MM.1S (cell line): Measurements from ENCODE around the gene MAP2K3.

Experiments
- DNase-seq: peaks from one replicate; pipeline ENCODE4 v3.0.0-alpha.2; 2015
- H2AFZ ChIP-seq: fragments of 300-600 bp; sonication (generic); 2 replicates; pipeline ENCODE4 v1.6.0; 2016; ENCODE audit warnings: antibody characterized with exemption, low read length
- H3F3A ChIP-seq: fragments of 300-600 bp; sonication (generic); 2 replicates; pipeline ENCODE4 v1.6.1; 2016; ENCODE audit warnings: mild to moderate bottlenecking, antibody characterized with exemption, low read length, moderate library complexity, mixed read lengths; ENCODE audit not compliant: insufficient read depth
- H3K27ac ChIP-seq: fragments of 300-600 bp; sonication (generic); 2 replicates; pipeline ENCODE4 v1.5.1; 2016; ENCODE audit warnings: mild to moderate bottlenecking, low read length
- H3K27me3 ChIP-seq: fragments of 300-600 bp; sonication (generic); replicated peaks from 2 replicates; pipeline ENCODE4 v1.6.0; 2016; ENCODE audit warnings: low read length; ENCODE audit not compliant: insufficient read depth
- H3K36me3 ChIP-seq: fragments of 300-600 bp; sonication (generic); replicated peaks from 2 replicates; pipeline ENCODE4 v1.6.1; 2016; ENCODE audit warnings: mild to moderate bottlenecking, low read length, mixed read lengths; ENCODE audit not compliant: insufficient read depth
- H3K4me1 ChIP-seq: fragments of 300-600 bp; sonication (generic); 2 replicates; pipeline ENCODE4 v1.6.1; 2016; ENCODE audit warnings: low read length, mixed read lengths
- H3K4me2 ChIP-seq: fragments of 300-600 bp; sonication (generic); 2 replicates; pipeline ENCODE4 v1.6.0; 2016; ENCODE audit warnings: low read depth, low read length
- H3K4me3 ChIP-seq: fragments of 300-600 bp; sonication (generic); 2 replicates; pipeline ENCODE4 v1.5.1; 2016; ENCODE audit warnings: low read length, mixed read lengths
- H3K79me2 ChIP-seq: fragments of 300-600 bp; sonication (generic); 2 replicates; pipeline ENCODE4 v1.6.1; 2016; ENCODE audit warnings: mixed run types, low read length, mixed read lengths
- H3K9ac ChIP-seq: fragments of 300-600 bp; sonication (generic); 2 replicates; pipeline ENCODE4 v1.6.1; 2016; ENCODE audit warnings: low read length, mixed read lengths
- H3K9me2 ChIP-seq: fragments of 300-600 bp; sonication (generic); replicated peaks from 2 replicates; pipeline ENCODE4 v1.6.1; 2016; ENCODE audit warnings: mild to moderate bottlenecking, low read length, mixed read lengths; ENCODE audit not compliant: insufficient read depth
- H3K9me3 ChIP-seq: fragments of 300-600 bp; sonication (generic); replicated peaks from 2 replicates; pipeline ENCODE4 v1.6.1; 2016; ENCODE audit warnings: mild to moderate bottlenecking, low read length, mixed read lengths; ENCODE audit not compliant: insufficient read depth
- H4K20me1 ChIP-seq: fragments of 300-600 bp; sonication (generic); 2 replicates; pipeline ENCODE4 v1.6.1; 2016; ENCODE audit warnings: mild to moderate bottlenecking, low read length, moderate library complexity, mixed read lengths; ENCODE audit not compliant: insufficient read depth
- EZH2 ChIP-seq: fragments of 300-600 bp; sonication (generic); optimal IDR thresholded peaks from 2 replicates; pipeline ENCODE3; 2017; ENCODE audit warnings: low read depth, mild to moderate bottlenecking, antibody characterized with exemption, low read length, mixed read lengths
- EZH2phosphoT487 ChIP-seq: fragments of 300-600 bp; sonication (generic); IDR thresholded peaks from 2 replicates; pipeline ENCODE4 v1.6.1; 2018; ENCODE audit warnings: antibody characterized with exemption, low read length
- TF ChIP-seq, protein P1 (sequence below): fragments of 300-600 bp; sonication (generic); IDR thresholded peaks from 2 replicates; pipeline ENCODE4 v1.5.1; 2016; ENCODE audit warnings: antibody characterized with exemption, low read length, mixed read lengths

Gene MAP2K3

DNA sequence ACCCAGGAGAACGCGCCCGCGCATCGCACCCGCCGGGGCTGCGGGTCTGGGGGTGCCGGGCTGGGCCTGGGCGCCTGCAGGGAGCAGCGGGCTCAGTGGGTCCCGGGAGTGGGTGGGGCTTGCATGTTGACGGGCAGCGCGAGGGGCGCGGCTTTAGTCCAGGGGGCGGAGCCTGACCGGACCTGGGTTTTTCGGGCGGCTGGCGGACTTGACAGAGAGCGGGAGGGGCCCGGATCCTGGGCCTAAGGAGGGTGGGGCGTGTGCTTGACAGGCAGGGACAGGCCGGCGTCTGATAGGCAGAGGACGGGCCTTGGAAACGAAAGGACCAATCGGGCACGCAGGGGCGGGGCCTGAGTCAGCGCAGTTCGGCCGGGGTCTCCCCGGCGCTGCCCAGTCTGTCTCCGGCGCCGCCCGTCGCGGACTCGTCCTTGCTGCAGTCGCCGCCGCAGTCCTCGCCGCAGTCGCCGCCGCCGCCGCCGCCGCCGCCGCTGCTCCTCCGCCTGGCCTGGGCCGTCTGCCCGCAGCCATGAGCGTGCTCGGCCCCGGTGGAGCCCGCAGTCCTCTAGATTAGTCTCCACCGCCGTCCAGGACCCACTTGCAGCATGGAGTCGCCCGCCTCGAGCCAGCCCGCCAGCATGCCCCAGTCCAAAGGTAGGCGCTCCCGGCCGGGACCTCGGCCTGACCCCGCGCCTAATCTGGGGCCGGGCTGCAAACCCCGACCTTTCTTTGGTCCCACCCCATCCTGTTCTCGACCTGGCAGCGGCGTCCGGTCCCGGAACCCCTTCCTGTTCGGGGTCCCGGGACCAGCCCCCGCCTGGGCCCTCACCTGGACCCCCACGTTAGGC lies at the start of gene MAP2K3:
MAP2K3 (plus strand) TSS at position 393 of the 845 bp plus-strand sequence; CDS start at position 603, 210 bp downstream.
- H3K36me3 ChIP-seq = no peaks in the 10 kb centered on the region
- no peak for TF ChIP-seq EZH2phosphoT487
- H3F3A ChIP-seq = peaks cover 29% of the 10 kb centered on the region
- H3K4me1 ChIP-seq = peaks cover 15% of the 10 kb centered on the region
- peak within 1 kb of the TSS; percentile 91 for H3K4me2 ChIP-seq
- peak within 1 kb of the TSS; percentile 79 for H3K9ac ChIP-seq
- no peaks in the 10 kb centered on the region for H3K9me2 ChIP-seq
- peaks cover 49% of the 10 kb centered on the region for H3K79me2 ChIP-seq
- no peaks in the 10 kb centered on the region for H3K9me3 ChIP-seq
- DNase-seq = peak; percentile 99
- H4K20me1 ChIP-seq = no peaks in the 10 kb centered on the region
- no peaks in the 10 kb centered on the region for H3K27me3 ChIP-seq
- H3K4me3 ChIP-seq = peak within 1 kb of the TSS; percentile 96
- peak within 1 kb of the TSS; percentile 89 for H2AFZ ChIP-seq
- peak within 1 kb of the TSS; percentile 97 for H3K27ac ChIP-seq

DNA sequence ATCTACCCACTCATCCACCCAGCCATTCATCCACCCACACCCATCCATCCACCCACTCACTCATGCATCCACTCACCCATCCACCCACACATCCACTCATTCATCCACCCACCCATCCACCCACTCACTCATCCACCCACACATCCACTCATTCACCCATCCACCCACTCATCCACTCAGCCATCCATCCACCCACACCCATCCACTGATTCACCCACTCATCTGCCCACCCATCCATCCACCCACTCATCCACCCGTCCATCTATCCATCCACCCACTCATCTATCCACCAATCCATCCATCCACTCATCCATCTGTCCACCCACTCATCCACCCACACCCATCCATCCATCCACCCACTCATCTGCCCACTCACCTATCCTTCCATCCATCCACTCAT lies 48.6 kb upstream of the MAP2K3 start:
- no peak overlapping the region for H3K27ac ChIP-seq
- no peak overlapping the region for H3K9ac ChIP-seq
- H3K79me2 ChIP-seq = no peaks in the 10 kb centered on the region
- DNase-seq = no peak
- H3K4me2 ChIP-seq = no peak overlapping the region
- no peaks in the 10 kb centered on the region for H3K27me3 ChIP-seq
- no peaks in the 10 kb centered on the region for H4K20me1 ChIP-seq
- no peaks in the 10 kb centered on the region for H3K9me2 ChIP-seq
- no peaks in the 10 kb centered on the region for H3F3A ChIP-seq
- H2AFZ ChIP-seq = no peak overlapping the region
- H3K4me1 ChIP-seq = no peaks in the 10 kb centered on the region
- H3K4me3 ChIP-seq = no peak overlapping the region
- H3K9me3 ChIP-seq = no peaks in the 10 kb centered on the region
- H3K36me3 ChIP-seq = no peaks in the 10 kb centered on the region
- no peak for TF ChIP-seq EZH2

DNA sequence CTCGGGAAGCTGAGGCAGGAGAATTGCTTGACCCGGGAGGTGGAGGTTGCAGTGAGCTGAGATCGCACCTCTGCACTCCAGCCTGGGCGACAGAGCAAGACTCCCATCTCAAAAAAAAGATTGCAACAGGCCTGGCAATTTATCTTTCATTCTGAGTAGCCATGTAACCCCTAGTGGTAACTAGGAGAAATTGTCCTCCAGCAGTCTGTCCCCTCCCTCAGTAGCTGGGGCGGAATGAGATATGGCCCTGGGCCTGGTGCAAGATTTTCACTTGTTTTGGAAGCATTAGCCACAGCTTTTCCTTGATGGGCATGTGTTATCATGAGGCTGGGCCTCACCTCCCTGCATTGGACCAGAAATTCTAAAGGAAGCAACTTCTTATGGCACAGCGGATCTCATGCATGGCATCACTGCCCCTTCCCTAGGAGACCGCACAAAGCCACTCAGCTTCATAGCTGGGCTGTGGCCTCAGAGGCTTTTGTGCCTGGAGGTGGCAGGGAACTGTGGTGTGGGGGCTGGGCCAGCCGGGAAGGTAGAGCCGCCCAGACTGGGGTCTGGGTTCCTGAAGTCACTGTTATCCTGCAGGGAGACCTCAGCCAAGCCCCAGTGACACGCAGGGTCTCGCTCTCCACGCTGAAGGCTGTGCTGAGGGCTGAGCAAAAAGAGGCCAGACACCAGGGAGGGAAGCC lies 44.7 kb upstream of the MAP2K3 start:
- H3K27me3 ChIP-seq = no peaks in the 10 kb centered on the region
- no peak overlapping the region for H2AFZ ChIP-seq
- H3K9me2 ChIP-seq = no peaks in the 10 kb centered on the region
- H3K4me2 ChIP-seq = no peak overlapping the region
- TF ChIP-seq EZH2 (no peak), EZH2phosphoT487 (no peak)
- TF ChIP-seq, protein P1, sequence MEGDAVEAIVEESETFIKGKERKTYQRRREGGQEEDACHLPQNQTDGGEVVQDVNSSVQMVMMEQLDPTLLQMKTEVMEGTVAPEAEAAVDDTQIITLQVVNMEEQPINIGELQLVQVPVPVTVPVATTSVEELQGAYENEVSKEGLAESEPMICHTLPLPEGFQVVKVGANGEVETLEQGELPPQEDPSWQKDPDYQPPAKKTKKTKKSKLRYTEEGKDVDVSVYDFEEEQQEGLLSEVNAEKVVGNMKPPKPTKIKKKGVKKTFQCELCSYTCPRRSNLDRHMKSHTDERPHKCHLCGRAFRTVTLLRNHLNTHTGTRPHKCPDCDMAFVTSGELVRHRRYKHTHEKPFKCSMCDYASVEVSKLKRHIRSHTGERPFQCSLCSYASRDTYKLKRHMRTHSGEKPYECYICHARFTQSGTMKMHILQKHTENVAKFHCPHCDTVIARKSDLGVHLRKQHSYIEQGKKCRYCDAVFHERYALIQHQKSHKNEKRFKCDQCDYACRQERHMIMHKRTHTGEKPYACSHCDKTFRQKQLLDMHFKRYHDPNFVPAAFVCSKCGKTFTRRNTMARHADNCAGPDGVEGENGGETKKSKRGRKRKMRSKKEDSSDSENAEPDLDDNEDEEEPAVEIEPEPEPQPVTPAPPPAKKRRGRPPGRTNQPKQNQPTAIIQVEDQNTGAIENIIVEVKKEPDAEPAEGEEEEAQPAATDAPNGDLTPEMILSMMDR = peak; percentile 40
- H3K27ac ChIP-seq = no peak overlapping the region
- no peak overlapping the region for H3K4me3 ChIP-seq
- H3F3A ChIP-seq = no peaks in the 10 kb centered on the region
- H3K4me1 ChIP-seq = no peaks in the 10 kb centered on the region
- H3K9me3 ChIP-seq = no peaks in the 10 kb centered on the region
- no peaks in the 10 kb centered on the region for H4K20me1 ChIP-seq
- no peaks in the 10 kb centered on the region for H3K36me3 ChIP-seq
- peak; percentile 32 for DNase-seq
- no peaks in the 10 kb centered on the region for H3K79me2 ChIP-seq
- H3K9ac ChIP-seq = no peak overlapping the region

DNA sequence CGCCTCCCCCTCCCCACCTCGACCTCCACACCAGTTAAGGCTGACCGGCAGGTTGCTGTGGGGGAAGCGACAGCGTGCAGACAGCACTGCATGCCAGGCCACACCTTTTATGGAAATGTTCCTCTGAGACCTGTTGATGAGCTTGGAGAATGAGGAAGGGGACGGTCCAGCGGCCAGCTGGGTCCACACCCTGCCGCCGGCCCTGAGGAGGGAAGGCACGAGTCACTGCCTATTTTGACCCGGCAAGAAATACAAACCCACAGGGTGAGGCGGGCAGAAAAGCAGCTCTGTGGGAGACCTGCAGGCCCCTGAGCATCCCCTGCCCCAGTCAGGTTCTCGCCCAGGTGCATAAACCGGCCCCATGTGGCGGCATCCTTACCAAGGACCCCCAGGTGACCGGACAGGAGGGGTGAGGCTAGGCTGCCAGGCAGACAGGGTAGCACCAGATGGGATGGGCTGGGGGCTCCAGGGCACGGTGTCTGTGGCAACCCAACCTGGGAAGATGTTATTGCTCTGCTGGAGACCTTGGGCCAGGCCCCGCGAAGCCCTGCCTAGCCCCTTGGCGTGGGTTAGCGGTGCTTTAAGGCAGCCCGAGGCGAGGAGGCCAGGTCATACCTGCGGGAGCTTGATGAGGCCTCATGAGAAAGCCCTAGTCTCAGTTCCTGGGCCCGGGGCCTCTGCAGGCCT lies 44.0 kb upstream of the MAP2K3 start:
- TF ChIP-seq, protein P1 = no peak
- TF ChIP-seq EZH2 = no peak
- no peak for TF ChIP-seq EZH2phosphoT487
- no peak for DNase-seq
- Histone ChIP-seq H3K27ac (no peak overlapping the region), H3K4me1 (no peaks in the 10 kb centered on the region), H3K79me2 (no peaks in the 10 kb centered on the region), H3K9me2 (no peaks in the 10 kb centered on the region), H3F3A (no peaks in the 10 kb centered on the region), H3K4me2 (no peak overlapping the region), H2AFZ (no peak overlapping the region), H3K9ac (no peak overlapping the region), H3K27me3 (no peaks in the 10 kb centered on the region), H3K36me3 (no peaks in the 10 kb centered on the region), H3K4me3 (no peak overlapping the region), H4K20me1 (no peaks in the 10 kb centered on the region), H3K9me3 (no peaks in the 10 kb centered on the region)
